K562 (cell line): ENCODE measurements around the gene NARF. TPM values are rescaled to one million over a fixed set of nuclear protein-coding genes. Genes with fewer than 3 reads are reported as not detected.

ENCODE experiments used
- CREB5 ChIP-seq: fragments of 250-450 bp; sonication (Bioruptor Pico); IDR thresholded peaks from 2 replicates; pipeline ENCODE4 v1.5.0; 2020; ENCODE audit warnings: mild to moderate bottlenecking
- E2F3 ChIP-seq: fragments of 250-450 bp; sonication (Bioruptor Pico); IDR thresholded peaks from 2 replicates; pipeline ENCODE4 v1.4.0; 2020; ENCODE audit warnings: mild to moderate bottlenecking
- GABPB1 ChIP-seq: sonication (generic); formaldehyde crosslinking; IDR thresholded peaks from 2 replicates; pipeline ENCODE4 v1.8.0; 2022; ENCODE audit warnings: mild to moderate bottlenecking, missing genetic modification reagents
- HLTF ChIP-seq: fragments of 450-650 bp; IDR thresholded peaks from 2 replicates; pipeline ENCODE4 v1.6.1; 2016
- HNRNPL ChIP-seq: fragments of 200-400 bp; formaldehyde crosslinking; IDR thresholded peaks from 2 replicates; pipeline ENCODE4 v1.6.1; 2017; ENCODE audit warnings: low read depth, mild to moderate bottlenecking, low read length
- LCOR ChIP-seq: sonication (generic); formaldehyde crosslinking; IDR thresholded peaks from 2 replicates; pipeline ENCODE4 v1.8.0; 2022; ENCODE audit warnings: mild to moderate bottlenecking, missing genetic modification reagents
- MXI1 ChIP-seq: IDR thresholded peaks from 2 replicates; pipeline ENCODE4 v1.6.1; 2011; ENCODE audit warnings: low read depth, mild to moderate bottlenecking, improper control_type of control experiment, low read length
- NR4A1 ChIP-seq, 2 experiments: fragments of 250-450 bp in 1 of 2; fragments of 450-650 bp in 1 of 2; sonication (Bioruptor Pico) in 1 of 2; IDR thresholded peaks; 2 replicates each; pipeline versions ENCODE4 v1.4.0 to v1.6.1; 2016 to 2020; ENCODE audit warnings: mild to moderate bottlenecking in 2 of 2, missing compliant biosample characterization in 1 of 2, missing genetic modification characterization in 1 of 2, moderate library complexity in 1 of 2
- SP1 ChIP-seq: sonication (generic); formaldehyde crosslinking; IDR thresholded peaks from 2 replicates; pipeline ENCODE4 v1.8.1; 2022; ENCODE audit warnings: mild to moderate bottlenecking, missing genetic modification reagents
- SRF ChIP-seq, 2 experiments: fragments of 250-450, 450-650 bp in 1 of 2; sonication (Bioruptor Pico) in 1 of 2; sonication (generic) in 1 of 2; formaldehyde crosslinking; IDR thresholded peaks; 2 replicates each; pipeline versions ENCODE4 v1.5.0 to v1.5.1; 2020 to 2022; ENCODE audit warnings: mild to moderate bottlenecking in 1 of 2, missing genetic modification reagents in 1 of 2
- SRSF9 ChIP-seq: fragments of 200-400 bp; formaldehyde crosslinking; IDR thresholded peaks from 2 replicates; pipeline ENCODE4 v1.6.1; 2017; ENCODE audit warnings: low read depth, low read length, borderline replicate concordance
- ZBTB1 ChIP-seq: sonication (generic); formaldehyde crosslinking; IDR thresholded peaks from 2 replicates; pipeline ENCODE4 v1.8.1; 2023; ENCODE audit warnings: missing genetic modification reagents, low read depth, mild to moderate bottlenecking, borderline replicate concordance
- ZBTB26 ChIP-seq: fragments of 450-650 bp; formaldehyde crosslinking; IDR thresholded peaks from 2 replicates; pipeline ENCODE4 v1.4.0; 2022; ENCODE audit warnings: missing genetic modification characterization
- ZC3H4 ChIP-seq: sonication (generic); formaldehyde crosslinking; IDR thresholded peaks from 2 replicates; pipeline ENCODE4 v1.9.0; 2021; ENCODE audit warnings: missing genetic modification reagents, borderline replicate concordance
- ZFP36 ChIP-seq: fragments of 150-350 bp; IDR thresholded peaks from 2 replicates; pipeline ENCODE4 v1.6.1; 2018; ENCODE audit warnings: low read length, low read depth; ENCODE audit not compliant: partially characterized antibody
- ZFX ChIP-seq: sonication (generic); formaldehyde crosslinking; IDR thresholded peaks from 2 replicates; pipeline ENCODE4 v1.8.0; 2022; ENCODE audit warnings: mild to moderate bottlenecking, missing genetic modification reagents, moderate library complexity
- ZKSCAN3 ChIP-seq: fragments of 250-450 bp; sonication (Bioruptor Pico); IDR thresholded peaks from 2 replicates; pipeline ENCODE4 v1.4.0; 2020
- ZNF134 ChIP-seq: fragments of 250-450 bp; sonication (Bioruptor Pico); conservative IDR thresholded peaks from 2 replicates; pipeline ENCODE4 v1.4.0; 2020
- ZNF282 ChIP-seq: sonication (generic); formaldehyde crosslinking; IDR thresholded peaks from 2 replicates; pipeline ENCODE4 v1.8.1; 2023; ENCODE audit warnings: missing genetic modification reagents
- ZNF707 ChIP-seq: fragments of 250-450 bp; sonication (Bioruptor Pico); conservative IDR thresholded peaks from 2 replicates; pipeline ENCODE4 v1.8.0; 2022; ENCODE audit warnings: inconsistent platforms, mild to moderate bottlenecking, moderate library complexity
- ZSCAN32 ChIP-seq: fragments of 450-650 bp; formaldehyde crosslinking; IDR thresholded peaks from 2 replicates; pipeline ENCODE4 v1.4.0; 2020; ENCODE audit warnings: mild to moderate bottlenecking, moderate library complexity
- polyA plus RNA-seq, 8 experiments: library from polyadenylated mRNA; depleted of rRNA in 4 of 8; stranded (reverse) in 5 of 8; unstranded in 3 of 8; fragments of >200 nt; fragmentation: Nextera tagmentation in 2 of 8; fragmentation: Illumina TruSeq in 1 of 8; extraction: Ambion mirVana in 2 of 8; extraction: Trizol in 1 of 8; gene quantifications; 2 replicates each; pipeline versions ENCODE4 v1.2.1 to v1.2.3, GENCODE V29; 2011 to 2014; ENCODE audit warnings: inconsistent platforms in 1 of 8, missing spikeins in 1 of 8
- total RNA-seq, 7 experiments: library from RNA; depleted of rRNA in 6 of 7; stranded (reverse); fragments of >200 nt in 6 of 7; fragmentation: Illumina TruSeq in 2 of 7; extraction: Trizol in 2 of 7; gene quantifications; 2 replicates each; pipeline versions ENCODE4 v1.2.1 to v1.2.3, GENCODE V29; 2011 to 2021; ENCODE audit warnings: low replicate concordance in 1 of 7
- TF ChIP-seq, protein P1 (sequence below): sonication (generic); formaldehyde crosslinking; IDR thresholded peaks from 2 replicates; pipeline ENCODE4 v1.8.0; 2022; ENCODE audit warnings: missing genetic modification reagents, mild to moderate bottlenecking, borderline replicate concordance
- TF ChIP-seq, protein P2 (sequence below): fragments of 450-650 bp; formaldehyde crosslinking; IDR thresholded peaks from 2 replicates; pipeline ENCODE4 v1.4.0; 2020; ENCODE audit warnings: mild to moderate bottlenecking, moderate library complexity

NARF gene
- total and polyA plus RNA-seq, 9 of the 15 experiments (the other 6 are each of a cell fraction or from before 2014, with no cell fraction given): 60.4 to 423 (median 132) TPM

DNA sequence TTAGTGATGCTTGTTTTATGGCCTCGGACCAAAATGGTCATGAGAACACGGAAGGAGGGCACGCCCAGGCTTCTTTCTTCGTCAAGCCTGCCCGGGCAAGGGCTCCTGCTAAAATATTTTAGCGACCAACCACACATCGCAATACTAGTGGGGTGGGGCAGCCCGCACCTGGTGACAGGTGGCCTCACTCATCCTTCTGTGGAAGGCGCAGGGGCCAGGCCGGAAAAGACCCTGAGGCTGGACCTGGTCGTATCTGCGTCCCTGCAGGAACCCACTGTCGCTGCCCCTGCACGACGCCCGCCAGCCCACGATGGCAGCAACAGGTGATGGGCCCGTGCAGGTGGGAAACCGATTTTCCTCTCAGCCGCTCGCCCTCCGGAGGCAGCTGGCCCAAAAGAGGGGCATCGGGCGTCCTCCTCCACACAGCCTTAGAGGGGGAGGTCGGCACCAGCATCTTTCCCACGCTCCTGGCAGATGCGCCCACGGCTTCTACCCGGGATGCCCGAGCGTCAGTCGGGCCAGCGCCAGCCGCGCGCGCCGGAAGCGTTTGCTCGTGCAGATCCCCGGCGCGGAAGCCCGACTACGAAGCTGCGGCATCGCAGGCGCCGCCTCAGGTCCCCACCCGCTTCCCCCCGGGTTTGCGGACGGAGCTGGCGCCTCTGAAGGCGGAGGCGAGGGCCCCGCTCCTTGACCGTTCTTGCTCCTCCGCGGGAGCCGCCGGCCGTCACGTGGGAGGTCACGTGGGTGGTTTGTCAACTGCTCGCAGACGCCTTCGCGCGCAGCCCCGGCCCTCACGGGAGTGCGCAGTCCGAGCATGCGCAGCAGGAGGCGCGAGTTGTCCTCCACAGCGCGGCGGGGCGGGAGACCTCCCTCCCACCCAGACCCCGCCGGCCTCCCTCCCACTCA, 38.2 kb downstream of the NARF start (continued):
- no peak for TF ChIP-seq ZBTB26
- TF ChIP-seq MXI1: no peak
- peak; percentile 69 for TF ChIP-seq E2F3
- no peak for TF ChIP-seq ZNF707
- TF ChIP-seq, protein P1, sequence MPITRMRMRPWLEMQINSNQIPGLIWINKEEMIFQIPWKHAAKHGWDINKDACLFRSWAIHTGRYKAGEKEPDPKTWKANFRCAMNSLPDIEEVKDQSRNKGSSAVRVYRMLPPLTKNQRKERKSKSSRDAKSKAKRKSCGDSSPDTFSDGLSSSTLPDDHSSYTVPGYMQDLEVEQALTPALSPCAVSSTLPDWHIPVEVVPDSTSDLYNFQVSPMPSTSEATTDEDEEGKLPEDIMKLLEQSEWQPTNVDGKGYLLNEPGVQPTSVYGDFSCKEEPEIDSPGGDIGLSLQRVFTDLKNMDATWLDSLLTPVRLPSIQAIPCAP (CRISPR knock-in tag): no peak; the same call in 1 of the 2 replicates
- no peak for TF ChIP-seq CREB5 (CRISPR knock-in tag)
- TF ChIP-seq ZSCAN32 (CRISPR knock-in tag): no peak
- peak; percentile 89; the same call in 1 of the 2 replicates for TF ChIP-seq ZBTB1 (CRISPR knock-in tag)
- TF ChIP-seq ZFX: peak; percentile 84
- 0 out of 2 replicates have a peak, but pooled peaks have one; percentile 71 for TF ChIP-seq HNRNPL
- TF ChIP-seq SP1 (CRISPR knock-in tag): peak; percentile 40; the same call in 1 of the 2 replicates
- 0 out of 4 replicates have a peak, but pooled peaks of 1 of the 2 experiments have one; percentile 5 for TF ChIP-seq SRF (CRISPR knock-in tag; IDR thresholded peaks at IDR 0.05)
- peak; percentile 79 for TF ChIP-seq GABPB1
- TF ChIP-seq HLTF: no peak
- TF ChIP-seq ZC3H4: no peak
- no peak for TF ChIP-seq NR4A1 (CRISPR knock-in tag; IDR thresholded peaks at IDR 0.05)
- TF ChIP-seq NR4A1 (tag; IDR thresholded peaks at IDR 0.05): peak; percentile 74
- TF ChIP-seq, protein P2, sequence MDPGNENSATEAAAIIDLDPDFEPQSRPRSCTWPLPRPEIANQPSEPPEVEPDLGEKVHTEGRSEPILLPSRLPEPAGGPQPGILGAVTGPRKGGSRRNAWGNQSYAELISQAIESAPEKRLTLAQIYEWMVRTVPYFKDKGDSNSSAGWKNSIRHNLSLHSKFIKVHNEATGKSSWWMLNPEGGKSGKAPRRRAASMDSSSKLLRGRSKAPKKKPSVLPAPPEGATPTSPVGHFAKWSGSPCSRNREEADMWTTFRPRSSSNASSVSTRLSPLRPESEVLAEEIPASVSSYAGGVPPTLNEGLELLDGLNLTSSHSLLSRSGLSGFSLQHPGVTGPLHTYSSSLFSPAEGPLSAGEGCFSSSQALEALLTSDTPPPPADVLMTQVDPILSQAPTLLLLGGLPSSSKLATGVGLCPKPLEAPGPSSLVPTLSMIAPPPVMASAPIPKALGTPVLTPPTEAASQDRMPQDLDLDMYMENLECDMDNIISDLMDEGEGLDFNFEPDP (CRISPR knock-in tag): no peak
- TF ChIP-seq ZNF134 (CRISPR knock-in tag): no peak
- TF ChIP-seq SRSF9: no peak
- TF ChIP-seq ZNF282: peak; percentile 96
- TF ChIP-seq ZKSCAN3: no peak
- no peak for TF ChIP-seq ZFP36
- peak; percentile 94; the same call in 1 of the 2 replicates for TF ChIP-seq LCOR (CRISPR knock-in tag)
